HUES6 (cell line): Measurements from ENCODE around the gene P2RY6.
A peak's percentile ranks its signal among the peaks of the same experiment; 100 is the strongest.
"Not testable (repeated sequence)": the region's sequence is repeated elsewhere in the genome, so short reads cannot be mapped to it uniquely, and the experiment has no call there.

Experiments used
- H3K27ac ChIP-seq: 2 replicates; pipeline ENCODE4 v1.7.0; 2013; ENCODE audit warnings: low read depth, mild to moderate bottlenecking, low read length, inconsistent platforms
- H3K27me3 ChIP-seq: 2 replicates; pipeline ENCODE4 v1.6.1; 2013; ENCODE audit warnings: low read length; ENCODE audit not compliant: control insufficient read depth, insufficient read depth
- H3K36me3 ChIP-seq: 2 replicates; pipeline ENCODE4 v1.6.1; 2013; ENCODE audit warnings: low read length; ENCODE audit not compliant: control insufficient read depth, insufficient read depth
- H3K4me1 ChIP-seq: 2 replicates; pipeline ENCODE4 v1.6.1; 2013; ENCODE audit warnings: low read length; ENCODE audit not compliant: control insufficient read depth, insufficient read depth
- H3K4me3 ChIP-seq: 2 replicates; pipeline ENCODE4 v1.5.1; 2013; ENCODE audit warnings: low read depth, low read length
- H3K9ac ChIP-seq: one replicate; pipeline ENCODE4 v1.6.1; 2013; ENCODE audit warnings: mild to moderate bottlenecking, low read length
- H3K9me3 ChIP-seq: 2 replicates; pipeline ENCODE4 v1.6.1; 2013; ENCODE audit warnings: low read depth, low read length; ENCODE audit not compliant: control insufficient read depth, insufficient read depth

P2RY6 gene

GRCh38 chr11:73271478-73271865 lies 666 bp upstream of the P2RY6 start:
- H3K4me3 ChIP-seq, H3K27me3 ChIP-seq, H3K27ac ChIP-seq, H3K36me3 ChIP-seq, H3K9me3 ChIP-seq: not testable (repeated sequence)
- H3K9ac ChIP-seq = peak overlapping the region; percentile 21
- H3K4me1 ChIP-seq = peaks cover 38% of the 10 kb centered on the region; the same call in 1 of the 2 replicates

DNA sequence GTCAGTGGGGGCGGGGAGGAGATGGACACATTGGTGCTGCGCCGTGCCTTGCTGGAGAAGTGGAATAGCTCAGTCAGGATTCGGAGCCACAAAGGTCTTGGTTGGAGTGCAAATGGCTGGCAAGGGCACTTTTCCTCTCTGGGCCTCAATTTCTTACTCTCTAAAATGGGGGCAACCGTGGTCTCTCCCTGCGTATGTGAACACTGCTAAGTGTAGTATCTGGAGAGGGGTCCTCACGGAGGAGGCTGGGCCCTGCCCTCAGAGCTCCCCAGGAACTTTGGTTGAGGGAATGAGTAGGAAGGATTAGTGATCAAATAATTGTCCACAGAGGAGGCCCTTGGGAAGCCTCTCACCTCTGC lies 521 bp downstream of the P2RY6 start:
- Histone ChIP-seq H3K4me3 (no peak overlapping the region), H3K27ac (no peak overlapping the region), H3K9ac (peak overlapping the region; percentile 21), H3K27me3 (no peaks in the 10 kb centered on the region), H3K4me1 (peaks cover 41% of the 10 kb centered on the region), H3K9me3 (no peaks in the 10 kb centered on the region), H3K36me3 (no peaks in the 10 kb centered on the region)

DNA sequence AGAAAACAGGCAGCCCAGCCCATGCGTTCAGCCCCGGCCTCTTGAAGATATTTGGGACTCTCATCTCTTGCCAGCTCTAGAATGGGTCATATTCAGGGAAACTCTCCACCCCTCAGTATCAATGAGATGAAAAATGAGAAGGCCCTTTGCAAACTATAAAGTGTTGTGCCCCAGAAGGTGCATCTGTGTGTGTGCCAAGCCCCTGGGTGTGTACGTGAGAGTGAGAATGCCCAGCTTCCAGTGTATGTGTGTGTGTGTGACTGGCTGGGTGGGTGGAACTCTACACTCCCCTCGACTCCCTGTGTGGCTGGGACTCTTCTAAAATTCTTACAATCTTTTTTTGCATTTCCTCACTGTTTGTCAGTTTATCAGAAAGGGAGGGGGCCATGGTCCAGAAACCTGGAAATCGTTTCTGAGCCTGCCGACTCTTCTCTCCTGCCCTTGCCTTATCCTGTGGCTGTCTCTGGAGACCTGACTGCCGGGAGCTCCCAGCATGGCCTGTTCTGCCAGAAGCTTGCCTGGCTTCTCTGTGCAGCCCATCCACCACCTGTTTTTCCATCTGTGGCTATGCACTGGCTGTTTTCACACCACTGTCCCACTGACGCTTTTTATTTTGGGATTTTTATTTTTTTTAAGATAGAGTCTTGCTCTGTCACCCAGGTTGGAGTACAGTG lies 1.2 kb downstream of the P2RY6 start:
- H3K36me3 ChIP-seq = no peaks in the 10 kb centered on the region
- no peaks in the 10 kb centered on the region for H3K27me3 ChIP-seq
- H3K27ac ChIP-seq = no peak overlapping the region
- H3K4me3 ChIP-seq = no peak overlapping the region
- H3K9me3 ChIP-seq = no peaks in the 10 kb centered on the region
- H3K9ac ChIP-seq = no peak overlapping the region
- H3K4me1 ChIP-seq = peaks cover 41% of the 10 kb centered on the region

- not testable (repeated sequence) for H3K27ac ChIP-seq, H3K9me3 ChIP-seq, H3K9ac ChIP-seq, H3K27me3 ChIP-seq, H3K4me3 ChIP-seq, H3K36me3 ChIP-seq
- H3K4me1 ChIP-seq = peaks cover 41% of the 10 kb centered on the region
Observed at GRCh38 chr11:73274191-73274590, 2.1 kb downstream of the P2RY6 start.

GRCh38 chr11:73274722-73275380 lies 2.7 kb downstream of the P2RY6 start:
- no peak overlapping the region for H3K4me3 ChIP-seq
- H3K4me1 ChIP-seq = peaks cover 36% of the 10 kb centered on the region
- no peaks in the 10 kb centered on the region for H3K9me3 ChIP-seq
- H3K9ac ChIP-seq = no peak overlapping the region
- no peak overlapping the region for H3K27ac ChIP-seq
- no peaks in the 10 kb centered on the region for H3K27me3 ChIP-seq
- no peaks in the 10 kb centered on the region for H3K36me3 ChIP-seq

- H3K9ac ChIP-seq = no peak overlapping the region
- no peaks in the 10 kb centered on the region for H3K9me3 ChIP-seq
- H3K27ac ChIP-seq = no peak overlapping the region
- H3K36me3 ChIP-seq = no peaks in the 10 kb centered on the region
- H3K27me3 ChIP-seq = no peaks in the 10 kb centered on the region
- H3K4me1 ChIP-seq = peaks cover 30% of the 10 kb centered on the region
- H3K4me3 ChIP-seq = no peak overlapping the region
Observed at GRCh38 chr11:73275381-73275750, 3.2 kb downstream of the P2RY6 start.

- H3K9ac ChIP-seq = no peak overlapping the region
- no peaks in the 10 kb centered on the region for H3K36me3 ChIP-seq
- H3K27ac ChIP-seq = no peak overlapping the region
- H3K4me1 ChIP-seq = peaks cover 13% of the 10 kb centered on the region
- H3K9me3 ChIP-seq = no peaks in the 10 kb centered on the region
- H3K27me3 ChIP-seq = no peaks in the 10 kb centered on the region
- H3K4me3 ChIP-seq = no peak overlapping the region
Observed at GRCh38 chr11:73277467-73277866, 5.3 kb downstream of the P2RY6 start.

DNA sequence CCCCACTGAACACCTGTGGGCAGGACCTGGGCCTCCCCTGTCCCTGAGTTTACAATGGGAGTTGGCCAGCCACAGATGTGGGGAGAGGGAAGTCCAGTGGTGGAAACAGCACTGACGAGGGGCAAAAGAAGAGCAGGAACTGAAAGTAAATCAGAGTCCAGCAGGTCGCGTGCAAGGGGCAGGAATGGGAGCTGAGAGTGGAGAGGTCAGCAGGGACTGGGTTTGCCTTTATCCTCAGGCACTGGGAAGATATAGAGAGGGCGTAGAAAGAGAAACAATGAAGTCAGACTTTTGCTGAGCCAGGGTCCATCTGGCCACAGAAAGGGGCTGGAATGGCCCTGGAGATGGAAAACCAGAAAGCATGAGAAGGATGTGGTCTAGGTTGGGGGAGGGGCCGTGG lies 8.5 kb downstream of the P2RY6 start:
- Histone ChIP-seq H3K9ac (no peak overlapping the region), H3K27ac (no peak overlapping the region), H3K4me1 (peaks cover 3% of the 10 kb centered on the region; the same call in 1 of the 2 replicates)

GRCh38 chr11:73281201-73281741 lies 9.1 kb downstream of the P2RY6 start:
- no peaks in the 10 kb centered on the region for H3K9me3 ChIP-seq
- no peak overlapping the region for H3K9ac ChIP-seq
- no peak overlapping the region for H3K27ac ChIP-seq
- H3K4me1 ChIP-seq = peaks cover 3% of the 10 kb centered on the region; the same call in 1 of the 2 replicates
- H3K36me3 ChIP-seq = no peaks in the 10 kb centered on the region
- H3K4me3 ChIP-seq = no peak overlapping the region
- no peaks in the 10 kb centered on the region for H3K27me3 ChIP-seq

More for the DNA sequence above, 8.5 kb downstream of the P2RY6 start:
- H3K36me3 ChIP-seq = no peaks in the 10 kb centered on the region
- no peaks in the 10 kb centered on the region for H3K27me3 ChIP-seq
- no peaks in the 10 kb centered on the region for H3K9me3 ChIP-seq
- no peak overlapping the region for H3K4me3 ChIP-seq

GRCh38 chr11:73281796-73282660 lies 9.9 kb downstream of the P2RY6 start:
- no peaks in the 10 kb centered on the region for H3K27me3 ChIP-seq
- H3K9me3 ChIP-seq = no peaks in the 10 kb centered on the region
- no peaks in the 10 kb centered on the region for H3K36me3 ChIP-seq
- no peak overlapping the region for H3K27ac ChIP-seq
- peaks cover 3% of the 10 kb centered on the region; the same call in 1 of the 2 replicates for H3K4me1 ChIP-seq
- H3K4me3 ChIP-seq = no peak overlapping the region
- H3K9ac ChIP-seq = no peak overlapping the region
